Ascending aorta (tissue), 2 donors: ENCODE results near the gene GMEB2. TPM values are rescaled to one million over a fixed set of nuclear protein-coding genes. Genes with fewer than 3 reads are reported as not detected.

Experiments
- DNase-seq, 2 donors: peaks; one replicate each; pipeline ENCODE4 v3.0.0-alpha.2; 2019; ENCODE audit warnings: low spot score in 2 of 2
- H3K27ac ChIP-seq, 2 donors: fragments of 200-600 bp; sonication (generic); one replicate each; pipeline ENCODE4 v1.5.1; 2016 to 2017; ENCODE audit warnings: mild to moderate bottlenecking in 1 of 2
- H3K27me3 ChIP-seq: fragments of 200-600 bp; sonication (generic); one replicate; pipeline ENCODE4 v1.5.1; 2017
- H3K36me3 ChIP-seq, 2 donors: fragments of 200-600 bp; sonication (generic); one replicate each; pipeline ENCODE4 v1.5.1; 2016
- H3K4me1 ChIP-seq, 2 donors: fragments of 200-600 bp; sonication (generic); one replicate each; pipeline ENCODE4 v1.5.1; 2016 to 2017; ENCODE audit warnings: mild to moderate bottlenecking in 1 of 2
- H3K4me3 ChIP-seq, 2 donors: fragments of 200-600 bp; sonication (generic); one replicate each; pipeline ENCODE4 v1.5.1; 2016 to 2017; ENCODE audit warnings: mild to moderate bottlenecking in 1 of 2
- H3K9me3 ChIP-seq, 2 donors: fragments of 200-600 bp; sonication (generic); one replicate each; pipeline ENCODE4 v1.5.1; 2016
- CTCF ChIP-seq, 3 experiments: fragments of 200-600 bp in 2 of 3; fragments of 450-650 bp in 1 of 3; sonication (generic) in 2 of 3; IDR thresholded peaks; one replicate each; pipeline ENCODE4 v1.5.1; 2016 to 2019; ENCODE audit warnings: antibody characterized with exemption in 3 of 3, mild to moderate bottlenecking in 1 of 3, moderate library complexity in 1 of 3
- intact Hi-C: fragments of 100-400 bp; cut with DNase I; formaldehyde crosslinking; loops from one replicate; pipeline ENCODE4 v1.15.1; 2023
- total RNA-seq: library from RNA; depleted of rRNA; stranded (reverse); fragments of >200 nt; gene quantifications from one replicate; pipeline ENCODE4 v1.1.0, GENCODE V29; 2016

Gene GMEB2
- total RNA-seq, 1 donor from 2014 or later: 14.0 TPM

DNA sequence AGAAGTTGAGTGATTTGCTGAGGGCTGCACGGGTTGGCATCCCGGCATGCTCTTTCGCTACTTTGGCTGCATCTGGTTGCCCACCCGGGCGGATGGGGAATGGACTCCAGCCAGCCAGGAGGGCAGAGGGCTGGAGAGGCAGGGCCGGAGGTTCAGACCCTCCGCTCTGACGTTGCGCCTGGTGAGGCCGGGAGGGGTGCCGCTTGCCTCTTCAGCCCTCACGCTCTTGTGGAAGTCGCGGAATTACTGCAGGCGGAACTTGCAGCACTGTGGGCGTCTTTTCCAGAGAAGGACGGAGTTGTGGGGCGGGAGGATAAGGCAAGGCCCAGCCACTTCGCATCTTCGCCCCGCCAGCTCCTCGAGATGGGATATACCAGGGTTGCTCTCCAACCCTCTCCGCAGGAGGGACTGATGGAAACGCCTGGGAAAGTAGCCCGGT, 31.9 kb upstream of the GMEB2 start:
- no peak for TF ChIP-seq CTCF (IDR thresholded peaks at IDR 0.05)
- Histone ChIP-seq H3K4me3 (peak overlapping the region; percentile 67 to 83), H3K36me3 (peaks cover 17 to 31% of the 10 kb centered on the region in 2 donors), H3K9me3 (no peaks in the 10 kb centered on the region), H3K4me1 (peaks cover 4 to 15% of the 10 kb centered on the region in 2 donors), H3K27ac (peak overlapping the region; percentile 78 to 88), H3K27me3 (no peaks in the 10 kb centered on the region)
- no peak for DNase-seq
- intact Hi-C loops: loop anchor here (1.0 to 5.0 kb wide), 5 partner anchors 18 to 79 kb away; partner anchors contain the start of genes ARFRP1, GMEB2, LIME1 and SLC2A4RG

DNA sequence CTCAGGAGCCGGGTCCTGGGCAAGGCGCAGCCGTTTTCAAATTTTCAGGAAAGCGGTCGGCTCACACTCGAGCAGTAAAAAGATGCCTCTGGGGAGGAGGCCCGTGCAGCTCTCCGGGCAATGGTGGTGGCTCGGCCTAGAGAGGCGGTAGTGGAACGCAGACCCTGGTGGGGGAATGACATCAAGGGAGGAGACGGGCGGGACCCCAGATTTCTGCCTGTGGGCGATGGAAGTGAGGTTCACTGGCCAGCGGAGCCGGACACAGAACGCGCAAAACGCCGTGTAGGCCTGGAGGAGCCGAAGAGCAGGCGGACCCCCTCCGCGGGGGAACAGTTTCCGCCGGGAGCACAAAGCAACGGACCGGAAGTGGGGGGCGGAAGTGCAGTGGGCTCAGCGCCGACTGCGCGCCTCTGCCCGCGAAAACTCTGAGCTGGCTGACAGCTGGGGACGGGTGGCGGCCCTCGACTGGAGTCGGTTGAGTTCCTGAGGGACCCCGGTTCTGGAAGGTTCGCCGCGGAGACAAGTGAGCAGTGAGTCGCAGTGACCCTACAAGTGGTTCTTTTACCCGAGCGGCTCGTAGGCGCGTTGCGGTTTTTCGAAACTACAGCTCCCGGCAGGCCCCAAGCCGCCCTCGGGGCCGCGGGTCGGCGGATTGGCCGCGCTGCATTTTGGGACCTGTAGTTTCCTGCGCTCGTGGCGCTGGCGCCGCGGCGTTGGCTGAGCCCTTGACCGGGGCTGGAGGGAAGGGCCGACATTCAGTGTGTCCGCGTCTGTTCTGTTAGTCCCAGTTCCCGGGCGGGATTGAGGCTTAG, 31.2 kb upstream of the GMEB2 start, which contains the start of gene RTEL1:
Gene RTEL1, plus strand, starts transcription at position 376 of the 812 bp plus-strand sequence. CDS start 1,091 bp downstream, outside the sequence.
- intact Hi-C loops: loop anchor here (1.0 to 5.0 kb wide), 5 partner anchors 17 to 79 kb away; partner anchors contain the start of genes ARFRP1, GMEB2, LIME1 and SLC2A4RG
- no peak for TF ChIP-seq CTCF (IDR thresholded peaks at IDR 0.05)
- Histone ChIP-seq H3K27ac (peak within 1 kb of the TSS; percentile 78 to 88), H3K36me3 (peaks cover 13 to 25% of the 10 kb centered on the region in 2 donors), H3K27me3 (no peaks in the 10 kb centered on the region), H3K4me3 (peak within 1 kb of the TSS; percentile 67 to 83), H3K4me1 (peaks cover 7 to 18% of the 10 kb centered on the region in 2 donors), H3K9me3 (no peaks in the 10 kb centered on the region)
- DNase-seq: peak; percentile 59 to 96

- H3K4me1 ChIP-seq: peaks cover 14 to 20% of the 10 kb centered on the region in 2 donors
- H3K4me3 ChIP-seq: peak overlapping the region; percentile 67 to 83
- intact Hi-C loops: loop anchor here (5.0 kb wide), 1 partner anchor 80 kb away; the partner anchor contains the start of genes LIME1 and SLC2A4RG
- H3K27ac ChIP-seq: peak overlapping the region; percentile 78 to 88
- H3K27me3 ChIP-seq: no peaks in the 10 kb centered on the region
- DNase-seq: no peak
- H3K36me3 ChIP-seq: peaks cover 7 to 17% of the 10 kb centered on the region in 2 donors
- H3K9me3 ChIP-seq: no peaks in the 10 kb centered on the region
- no peak for TF ChIP-seq CTCF (IDR thresholded peaks at IDR 0.05)
These were observed 30.5 kb upstream of the GMEB2 start for GRCh38 chr20:63657260-63657936.

DNA sequence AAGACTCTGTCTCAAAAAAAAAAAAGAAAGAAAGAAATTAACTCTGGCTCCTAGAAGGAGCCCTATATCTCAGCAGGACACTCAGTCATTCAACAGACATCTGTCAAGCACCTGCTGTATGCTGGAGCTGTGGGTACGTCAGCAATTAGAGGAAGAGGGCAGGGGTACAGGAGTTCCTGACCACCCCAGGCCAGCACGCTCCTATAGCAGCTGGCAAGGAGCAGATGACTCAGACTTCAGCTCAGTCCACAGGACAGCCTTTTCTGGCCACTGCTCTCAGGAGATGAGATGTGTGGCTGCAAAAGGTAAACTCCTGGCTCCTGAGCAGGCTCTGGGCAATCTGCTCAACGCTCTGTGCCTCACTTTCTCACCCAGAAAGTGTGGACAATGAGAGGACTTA, 29.6 kb upstream of the GMEB2 start:
- no peak for TF ChIP-seq CTCF (IDR thresholded peaks at IDR 0.05)
- no peak for DNase-seq
- Histone ChIP-seq H3K9me3 (no peaks in the 10 kb centered on the region), H3K27ac (no peak overlapping the region), H3K36me3 (peaks cover 0 to 9% of the 10 kb centered on the region in 2 donors), H3K27me3 (no peaks in the 10 kb centered on the region), H3K4me1 (peaks cover 15 to 28% of the 10 kb centered on the region in 2 donors), H3K4me3 (no peak overlapping the region)
- intact Hi-C loops: loop anchor here (5.0 kb wide), 1 partner anchor 81 kb away; the partner anchor contains the start of genes LIME1 and SLC2A4RG

DNA sequence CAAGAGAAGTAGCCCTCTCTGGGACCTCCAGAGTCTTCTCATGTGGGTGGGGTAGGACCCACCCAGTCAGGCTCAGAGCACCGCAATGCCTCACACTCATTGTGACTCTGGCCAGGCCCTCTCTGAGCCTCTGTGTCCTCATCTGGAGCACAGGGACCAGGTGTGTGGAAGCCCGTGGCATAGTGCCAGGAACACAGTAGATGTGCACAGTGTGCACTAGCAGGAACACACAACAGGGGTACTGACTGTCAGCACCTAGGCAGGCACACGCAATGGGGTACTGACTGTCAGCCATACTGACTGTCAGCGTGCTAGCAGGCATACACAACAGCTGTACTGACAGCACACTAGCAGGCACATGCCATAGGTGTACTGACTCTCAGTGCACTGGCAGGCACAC, 28.3 kb upstream of the GMEB2 start:
- Histone ChIP-seq H3K9me3 (no peaks in the 10 kb centered on the region), H3K4me3 (no peak overlapping the region), H3K4me1 (peaks cover 15 to 28% of the 10 kb centered on the region in 2 donors), H3K36me3 (no peaks in the 10 kb centered on the region), H3K27ac (no peak overlapping the region), H3K27me3 (no peaks in the 10 kb centered on the region)
- no peak for DNase-seq
- intact Hi-C loops: loop anchor here (5.0 kb wide), 1 partner anchor 82 kb away; the partner anchor contains the start of genes LIME1 and SLC2A4RG
- no peak for TF ChIP-seq CTCF (IDR thresholded peaks at IDR 0.05)
